H4 (cell line): ENCODE measurements around the gene VARS2. TPM values are rescaled to one million over a fixed set of nuclear protein-coding genes. Genes with fewer than 3 reads are reported as not detected.
"Not testable (repeated sequence)": the region's sequence is repeated elsewhere in the genome, so short reads cannot be mapped to it uniquely, and the experiment has no call there.

ENCODE experiments used
- DNase-seq: peaks from one replicate; pipeline ENCODE4 v3.0.0-alpha.2; 2015; ENCODE audit warnings: low spot score
- total RNA-seq: library from RNA; depleted of rRNA; stranded (reverse); fragments of >200 nt; shearing (Covaris generic); gene quantifications from 2 replicates; pipeline ENCODE4 v1.2.3, GENCODE V29; 2014

VARS2 gene
- total RNA-seq, 1 experiment from 2014 or later = 10.5 TPM

GRCh38 chr6:30898750-30899360 lies 15.2 kb upstream of the VARS2 start:
- DNase-seq = no peak

- no peak for DNase-seq
These were observed 13.1 kb upstream of the VARS2 start for GRCh38 chr6:30900863-30901417.

- no peak for DNase-seq
These were observed 12.6 kb upstream of the VARS2 start for GRCh38 chr6:30901436-30901835.

GRCh38 chr6:30902196-30902595 lies 11.8 kb upstream of the VARS2 start:
- not testable (repeated sequence) for DNase-seq

- no peak for DNase-seq
These were observed 11.3 kb upstream of the VARS2 start for GRCh38 chr6:30902709-30903108.

GRCh38 chr6:30903236-30903635 lies 10.8 kb upstream of the VARS2 start:
- no peak for DNase-seq

GRCh38 chr6:30907290-30907757 lies 6.7 kb upstream of the VARS2 start:
- DNase-seq = not testable (repeated sequence)

GRCh38 chr6:30907758-30908591 lies 6.1 kb upstream of the VARS2 start, which contains the start of gene GTF2H4:
GTF2H4 (plus strand) TSS chr6:30908207.
- DNase-seq = peak; percentile 98

- no peak for DNase-seq
These were observed 5.3 kb upstream of the VARS2 start for GRCh38 chr6:30908700-30909099.

GRCh38 chr6:30910473-30910872 lies 3.6 kb upstream of the VARS2 start:
- DNase-seq = not testable (repeated sequence)

GRCh38 chr6:30912746-30913520 lies 1.1 kb upstream of the VARS2 start:
- no peak for DNase-seq

GRCh38 chr6:30913721-30914075 lies 340 bp upstream of the VARS2 start:
- DNase-seq = no peak

GRCh38 chr6:30914854-30915590 lies 984 bp downstream of the VARS2 start:
- DNase-seq = no peak

- DNase-seq = peak; percentile 54
These were observed 1.5 kb downstream of the VARS2 start for GRCh38 chr6:30915591-30915946.

GRCh38 chr6:30917041-30917440 lies 3.0 kb downstream of the VARS2 start:
- DNase-seq = no peak

GRCh38 chr6:30917487-30917886 lies 3.4 kb downstream of the VARS2 start:
- no peak for DNase-seq

GRCh38 chr6:30918670-30919069 lies 4.6 kb downstream of the VARS2 start:
- DNase-seq = no peak

GRCh38 chr6:30922447-30922852 lies 8.4 kb downstream of the VARS2 start:
- no peak for DNase-seq

- not testable (repeated sequence) for DNase-seq
These were observed 10.1 kb downstream of the VARS2 start for GRCh38 chr6:30924040-30924627.

- no peak for DNase-seq
These were observed 12.6 kb downstream of the VARS2 start for GRCh38 chr6:30926644-30927043.

- not testable (repeated sequence) for DNase-seq
These were observed 13.0 kb downstream of the VARS2 start for GRCh38 chr6:30927080-30927479.
